SK-N-SH (cell line): ENCODE measurements around the gene ELF5. TPM values are rescaled to one million over a fixed set of nuclear protein-coding genes. Genes with fewer than 3 reads are reported as not detected.

Source experiments
- CTCF ChIA-PET: fragments of 300-600, 350-600 bp; formaldehyde crosslinking; extraction: SDS; loops from one replicate; lab custom pipeline; 2021; lab: Yijun Ruan, JAX
- POLR2A ChIA-PET: fragments of 350-600 bp; sonication (Branson Sonifier 250); formaldehyde crosslinking; extraction: SDS; loops from one replicate; lab custom pipeline; 2020; ENCODE audit warnings: antibody characterized with exemption, inconsistent platforms; lab: Yijun Ruan, JAX
- DNase-seq: peaks from one replicate; pipeline ENCODE4 v3.0.0; 2012
- H2AFZ ChIP-seq: fragments of 200-600 bp; sonication (generic); 2 replicates; pipeline ENCODE4 v1.8.1; 2016; ENCODE audit warnings: antibody characterized with exemption, mild to moderate bottlenecking, low read depth
- H3F3A ChIP-seq: fragments of 200-600 bp; sonication (generic); replicated peaks from 2 replicates; pipeline ENCODE3; 2016; ENCODE audit warnings: antibody characterized with exemption, mild to moderate bottlenecking; ENCODE audit not compliant: insufficient read depth
- H3K27ac ChIP-seq, 2 experiments: fragments of 200-500 bp in 1 of 2; fragments of 200-600 bp in 1 of 2; sonication (Bioruptor generic) in 1 of 2; sonication (generic), shearing (Covaris generic) in 1 of 2; 2 replicates each; pipeline versions ENCODE4 v1.5.1 to v1.6.1; 2014 to 2016; ENCODE audit warnings: low read depth in 2 of 2, inconsistent platforms in 1 of 2, low read length in 1 of 2, mild to moderate bottlenecking in 1 of 2, mixed read lengths in 1 of 2
- H3K27me3 ChIP-seq: fragments of 200-600 bp; sonication (generic), shearing (Covaris generic); 2 replicates; pipeline ENCODE4 v1.6.1; 2016; ENCODE audit warnings: mixed run types; ENCODE audit not compliant: insufficient read depth
- H3K36me3 ChIP-seq, 2 experiments: fragments of 200-500 bp in 1 of 2; fragments of 200-600 bp in 1 of 2; sonication (Bioruptor generic) in 1 of 2; sonication (generic) in 1 of 2; replicated peaks in 1 of 2; 2 replicates each; pipeline versions ENCODE3 to v1.5.1; 2014 to 2016; ENCODE audit warnings: low read length in 1 of 2, mild to moderate bottlenecking in 1 of 2; ENCODE audit not compliant: insufficient read depth in 2 of 2, control insufficient read depth in 1 of 2
- H3K4me1 ChIP-seq, 2 experiments: fragments of 200-500 bp in 1 of 2; fragments of 200-600 bp in 1 of 2; sonication (Bioruptor generic) in 1 of 2; sonication (generic), shearing (Covaris generic) in 1 of 2; 2 replicates each; pipeline versions ENCODE4 v1.5.1 to v1.6.1; 2014 to 2016; ENCODE audit warnings: low read depth in 1 of 2, low read length in 1 of 2, mixed run types in 1 of 2; ENCODE audit not compliant: insufficient read depth in 2 of 2, control insufficient read depth in 1 of 2
- H3K4me2 ChIP-seq: fragments of 200-600 bp; sonication (generic), shearing (Covaris generic); 2 replicates; pipeline ENCODE4 v1.6.1; 2017; ENCODE audit warnings: mixed run types
- H3K4me3 ChIP-seq, 2 experiments: fragments of 200-500 bp in 1 of 2; fragments of 200-600 bp in 1 of 2; sonication (Bioruptor generic) in 1 of 2; sonication (generic), shearing (Covaris generic) in 1 of 2; 2 replicates each; pipeline versions ENCODE4 v1.5.1 to v1.8.1; 2014 to 2016; ENCODE audit warnings: low read depth in 2 of 2, inconsistent platforms in 1 of 2, low read length in 1 of 2, mild to moderate bottlenecking in 1 of 2, mixed read lengths in 1 of 2, moderate library complexity in 1 of 2
- H3K79me2 ChIP-seq: fragments of 200-600 bp; sonication (generic); 2 replicates; pipeline ENCODE4 v1.8.1; 2017; ENCODE audit warnings: mild to moderate bottlenecking; ENCODE audit not compliant: insufficient read depth
- H3K9ac ChIP-seq: fragments of 200-600 bp; sonication (generic); 2 replicates; pipeline ENCODE4 v1.6.1; 2017; ENCODE audit warnings: mixed run types
- H3K9me2 ChIP-seq: fragments of 200-600 bp; sonication (generic); 2 replicates; pipeline ENCODE4 v1.6.1; 2017; ENCODE audit warnings: mixed run types
- H3K9me3 ChIP-seq: fragments of 200-600 bp; sonication (generic); 2 replicates; pipeline ENCODE4 v1.6.1; 2017; ENCODE audit warnings: mixed run types, mild to moderate bottlenecking, moderate library complexity
- H4K20me1 ChIP-seq: fragments of 200-600 bp; sonication (generic); 2 replicates; pipeline ENCODE4 v1.6.1; 2017; ENCODE audit warnings: mild to moderate bottlenecking, mixed run types; ENCODE audit not compliant: insufficient read depth
- CTCF ChIP-seq: fragments of 200-600 bp; sonication (generic); IDR thresholded peaks from 2 replicates; pipeline ENCODE4 v1.6.1; 2017; ENCODE audit warnings: antibody characterized with exemption, mild to moderate bottlenecking, moderate library complexity
- FOSL2 ChIP-seq: IDR thresholded peaks from 2 replicates; pipeline ENCODE4 v1.4.0; 2012; ENCODE audit warnings: low read depth, mild to moderate bottlenecking, moderate library complexity, borderline replicate concordance
- FOXJ3 ChIP-seq: sonication (generic); formaldehyde crosslinking; IDR thresholded peaks from 2 replicates; pipeline ENCODE4 v1.5.1; 2020; ENCODE audit warnings: mild to moderate bottlenecking, missing genetic modification reagents
- GABPA ChIP-seq: IDR thresholded peaks from 2 replicates; pipeline ENCODE4 v1.4.0; 2012; ENCODE audit warnings: low read depth, mild to moderate bottlenecking
- GATA2 ChIP-seq: sonication (generic); formaldehyde crosslinking; IDR thresholded peaks from 2 replicates; pipeline ENCODE4 v1.5.0; 2020; ENCODE audit warnings: mild to moderate bottlenecking, missing genetic modification reagents
- IRF3 ChIP-seq: fragments of 150-350 bp; IDR thresholded peaks from 2 replicates; pipeline ENCODE4 v1.6.1; 2016; ENCODE audit warnings: mild to moderate bottlenecking, low read depth, low read length
- JUND ChIP-seq: IDR thresholded peaks from 2 replicates; pipeline ENCODE4 v1.4.0; 2012
- MAX ChIP-seq: IDR thresholded peaks from 2 replicates; pipeline ENCODE4 v1.4.0; 2012; ENCODE audit warnings: low read depth
- MXI1 ChIP-seq: IDR thresholded peaks from 2 replicates; pipeline ENCODE4 v1.6.1; 2012; ENCODE audit warnings: mild to moderate bottlenecking, low read depth, low read length, improper control_type of control experiment
- NFIC ChIP-seq: IDR thresholded peaks from 2 replicates; pipeline ENCODE4 v1.4.0; 2012; ENCODE audit warnings: borderline replicate concordance
- RFX5 ChIP-seq: IDR thresholded peaks from 2 replicates; pipeline ENCODE4 v1.6.1; 2012; ENCODE audit warnings: mild to moderate bottlenecking, improper control_type of control experiment, low read length
- TCF12 ChIP-seq: IDR thresholded peaks from 2 replicates; pipeline ENCODE4 v1.4.0; 2012
- USF2 ChIP-seq: fragments of 150-350 bp; IDR thresholded peaks from 2 replicates; pipeline ENCODE4 v1.6.1; 2017; ENCODE audit warnings: antibody characterized with exemption, low read length, low read depth, borderline replicate concordance
- WGBS: methylation state at CpG from one replicate; pipeline ENCODE4 v1.1.6; 2017; ENCODE audit warnings: low lambda C conversion rate; 5-methylcytosine and 5-hydroxymethylcytosine counted together
- polyA plus RNA-seq, 3 experiments: library from polyadenylated mRNA; depleted of rRNA; stranded (reverse); fragments of >200 nt; gene quantifications; 2 replicates each; pipeline ENCODE4 v1.2.3, GENCODE V29; 2012

ELF5 gene
- polyA plus RNA-seq, 1 of the 3 experiments (the other 2 are of a cell fraction): not detected

- Histone ChIP-seq H4K20me1 (no peaks in the 10 kb centered on the region), H3F3A (peaks cover 3% of the 10 kb centered on the region), H3K36me3 (peaks cover 64 to 81% of the 10 kb centered on the region in 2 experiments), H3K9me2 (no peaks in the 10 kb centered on the region), H3K4me2 (no peak overlapping the region), H3K79me2 (no peaks in the 10 kb centered on the region), H2AFZ (no peak overlapping the region), H3K9me3 (peaks cover 10% of the 10 kb centered on the region), H3K27ac (no peak overlapping the region), H3K9ac (no peak overlapping the region), H3K27me3 (no peaks in the 10 kb centered on the region), H3K4me1 (no peaks in the 10 kb centered on the region)
- DNase-seq: no peak
- POLR2A ChIA-PET: no interaction called here
- CTCF ChIA-PET: interaction anchor here (0.7 to 7.4 kb wide), 5 partner anchors 19 to 121 kb away, joined by 3 to 31 read pairs (median 4); no protein-coding TSS in a partner anchor
- TF ChIP-seq GATA2 (CRISPR knock-in tag) (no peak), TCF12 (no peak), GABPA (no peak), MXI1 (no peak), MAX (no peak), RFX5 (no peak), CTCF (no peak), FOSL2 (no peak), NFIC (no peak)
- TF ChIP-seq, all 33 proteins: peak for 0
- 93% methylated on average over 7 of the region's 7 CpGs for WGBS
- no peak overlapping the region for H3K4me3 ChIP-seq
These were observed 49.0 kb downstream of the ELF5 start for GRCh38 chr11:34464591-34465051.

GRCh38 chr11:34461215-34461614, 52.4 kb downstream of the ELF5 start:
- TF ChIP-seq IRF3 (no peak), MAX (no peak), FOXJ3 (CRISPR knock-in tag) (no peak), JUND (no peak), FOSL2 (no peak), USF2 (no peak)
- ChIA-PET POLR2A (no interaction called here), CTCF (interaction anchor here (1.6 kb wide), 1 partner anchor 95 kb away, joined by 5 read pairs; no protein-coding TSS in a partner anchor)

More at GRCh38 chr11:34461215-34461614, 52.4 kb downstream of the ELF5 start:
- Histone ChIP-seq H3K27me3 (no peaks in the 10 kb centered on the region), H3K4me3 (no peak overlapping the region), H3K9me2 (no peaks in the 10 kb centered on the region), H3K4me2 (no peak overlapping the region), H3K79me2 (no peaks in the 10 kb centered on the region), H3K9me3 (no peaks in the 10 kb centered on the region), H3K9ac (no peak overlapping the region), H3F3A (no peaks in the 10 kb centered on the region), H3K4me1 (no peaks in the 10 kb centered on the region), H2AFZ (no peak overlapping the region), H4K20me1 (no peaks in the 10 kb centered on the region), H3K27ac (no peak overlapping the region), H3K36me3 (peaks cover 69 to 85% of the 10 kb centered on the region in 2 experiments)
- whole genome bisulfite sequencing: 90% methylated on average over 13 of the region's 14 CpGs
- no peak for DNase-seq
